ENCODE results near the gene C15orf39.
"Not testable (repeated sequence)": the region's sequence is repeated elsewhere in the genome, so short reads cannot be mapped to it uniquely, and the experiment has no call there.

The C15orf39 gene

GRCh38 chr15:75201616-75202250, at the start of gene C15orf39:
Gene C15orf39, plus strand, starts transcription at chr15:75201882. Its CDS starts 4,167 bp downstream, at chr15:75206049.
- no peak for FAIRE-seq
- DNase-seq (ENCODE audit: extremely low spot score, insufficient read length, low read depth): peak; percentile 76

GRCh38 chr15:75152382-75153079, 49.2 kb upstream of the C15orf39 start:
- FAIRE-seq: no peak
- no peak for DNase-seq (ENCODE audit: extremely low spot score, insufficient read length, low read depth)

GRCh38 chr15:75153087-75153486, 48.6 kb upstream of the C15orf39 start:
- no peak for DNase-seq (ENCODE audit: extremely low spot score, insufficient read length, low read depth)
- peak; percentile 36 for FAIRE-seq

- FAIRE-seq: peak; percentile 59
- DNase-seq (ENCODE audit: extremely low spot score, insufficient read length, low read depth): no peak
These were observed 48.0 kb upstream of the C15orf39 start for GRCh38 chr15:75153565-75154276.

GRCh38 chr15:75154461-75155062, 47.1 kb upstream of the C15orf39 start:
- no peak for FAIRE-seq
- no peak for DNase-seq (ENCODE audit: extremely low spot score, insufficient read length, low read depth)

- no peak for FAIRE-seq
These were observed 45.1 kb upstream of the C15orf39 start for GRCh38 chr15:75156326-75157215.

GRCh38 chr15:75158402-75158801, 43.3 kb upstream of the C15orf39 start:
- FAIRE-seq (no peak), DNase-seq (ENCODE audit: extremely low spot score, insufficient read length, low read depth) (no peak)

More at GRCh38 chr15:75156326-75157215, 45.1 kb upstream of the C15orf39 start:
- DNase-seq (ENCODE audit: extremely low spot score, insufficient read length, low read depth): no peak

GRCh38 chr15:75159244-75159643, 42.4 kb upstream of the C15orf39 start:
- DNase-seq (ENCODE audit: extremely low spot score, insufficient read length, low read depth) (no peak), FAIRE-seq (no peak)

GRCh38 chr15:75161106-75161916, 40.4 kb upstream of the C15orf39 start:
- no peak for FAIRE-seq
- no peak for DNase-seq (ENCODE audit: extremely low spot score, insufficient read length, low read depth)

GRCh38 chr15:75161917-75162414, 39.7 kb upstream of the C15orf39 start:
- DNase-seq (ENCODE audit: extremely low spot score, insufficient read length, low read depth) (no peak), FAIRE-seq (no peak)

- no peak for DNase-seq (ENCODE audit: extremely low spot score, insufficient read length, low read depth)
- no peak for FAIRE-seq
These were observed 38.5 kb upstream of the C15orf39 start for GRCh38 chr15:75163150-75163564.

GRCh38 chr15:75164625-75165350, 36.9 kb upstream of the C15orf39 start:
- FAIRE-seq (no peak), DNase-seq (ENCODE audit: extremely low spot score, insufficient read length, low read depth) (no peak)

- FAIRE-seq; DNase-seq (ENCODE audit: extremely low spot score, insufficient read length, low read depth): not testable (repeated sequence)
These were observed 35.1 kb upstream of the C15orf39 start for GRCh38 chr15:75166489-75167063.

GRCh38 chr15:75167588-75168350, 33.9 kb upstream of the C15orf39 start:
- FAIRE-seq (no peak), DNase-seq (ENCODE audit: extremely low spot score, insufficient read length, low read depth) (no peak)

- FAIRE-seq: no peak
These were observed 33.3 kb upstream of the C15orf39 start for GRCh38 chr15:75168374-75168773.

GRCh38 chr15:75170203-75170602, 31.5 kb upstream of the C15orf39 start:
- FAIRE-seq (no peak), DNase-seq (ENCODE audit: extremely low spot score, insufficient read length, low read depth) (no peak)

More at GRCh38 chr15:75168374-75168773, 33.3 kb upstream of the C15orf39 start:
- no peak for DNase-seq (ENCODE audit: extremely low spot score, insufficient read length, low read depth)
